22Rv1 (cell line): ENCODE results near the gene MCOLN3.

Experiments used
- ZFX ChIP-seq: fragments of 450-650 bp; IDR thresholded peaks from 2 replicates; pipeline ENCODE4 v1.6.1; 2017; ENCODE audit warnings: antibody characterized with exemption, borderline replicate concordance
- TF ChIP-seq, protein P1 (sequence below): fragments of 450-650 bp; IDR thresholded peaks from 2 replicates; pipeline ENCODE4 v1.5.1; 2017; ENCODE audit warnings: mild to moderate bottlenecking

- TF ChIP-seq, protein P1, sequence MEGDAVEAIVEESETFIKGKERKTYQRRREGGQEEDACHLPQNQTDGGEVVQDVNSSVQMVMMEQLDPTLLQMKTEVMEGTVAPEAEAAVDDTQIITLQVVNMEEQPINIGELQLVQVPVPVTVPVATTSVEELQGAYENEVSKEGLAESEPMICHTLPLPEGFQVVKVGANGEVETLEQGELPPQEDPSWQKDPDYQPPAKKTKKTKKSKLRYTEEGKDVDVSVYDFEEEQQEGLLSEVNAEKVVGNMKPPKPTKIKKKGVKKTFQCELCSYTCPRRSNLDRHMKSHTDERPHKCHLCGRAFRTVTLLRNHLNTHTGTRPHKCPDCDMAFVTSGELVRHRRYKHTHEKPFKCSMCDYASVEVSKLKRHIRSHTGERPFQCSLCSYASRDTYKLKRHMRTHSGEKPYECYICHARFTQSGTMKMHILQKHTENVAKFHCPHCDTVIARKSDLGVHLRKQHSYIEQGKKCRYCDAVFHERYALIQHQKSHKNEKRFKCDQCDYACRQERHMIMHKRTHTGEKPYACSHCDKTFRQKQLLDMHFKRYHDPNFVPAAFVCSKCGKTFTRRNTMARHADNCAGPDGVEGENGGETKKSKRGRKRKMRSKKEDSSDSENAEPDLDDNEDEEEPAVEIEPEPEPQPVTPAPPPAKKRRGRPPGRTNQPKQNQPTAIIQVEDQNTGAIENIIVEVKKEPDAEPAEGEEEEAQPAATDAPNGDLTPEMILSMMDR: no peak
- TF ChIP-seq ZFX: no peak
Observed at GRCh38 chr1:84985365-84985764, 62.9 kb downstream of the MCOLN3 start.
